Measurements from ENCODE around the gene FAM131B. TPM values are rescaled to one million over a fixed set of nuclear protein-coding genes. Genes with fewer than 3 reads are reported as not detected.

FAM131B gene
- total and polyA plus RNA-seq, 2 of the 13 experiments (the other 11 are each of a cell fraction or from before 2014, with no cell fraction given): 0.07 TPM; not detected in 1

DNA sequence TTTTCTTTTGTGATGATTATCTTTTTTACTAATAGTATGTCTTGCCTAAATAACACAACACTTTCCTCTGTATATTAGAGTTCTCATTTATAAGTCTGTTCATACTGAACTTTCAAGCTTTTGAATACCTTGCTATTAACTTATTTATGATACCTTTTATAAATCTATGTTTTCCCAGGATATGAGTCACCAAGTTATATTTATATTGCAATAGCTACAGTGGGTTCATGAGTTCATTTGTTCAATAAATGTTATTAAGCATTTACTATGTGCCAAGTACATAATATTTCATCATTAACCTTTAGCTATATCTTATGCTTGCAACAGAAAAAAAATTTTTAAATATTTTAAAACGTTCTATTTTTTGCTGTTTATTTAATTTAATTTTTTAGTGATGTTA is 28.3 kb downstream of the FAM131B start:
- no TSS peak for BruUV-seq (replicated peaks)
- Histone ChIP-seq H3K4me3 (replicated peaks in 1 of 3; ENCODE audit: insufficient read depth in 1 of 3, low read depth in 2 of 3, low read length in 3 of 3) (no peak overlapping the region), H3K27ac (ENCODE audit: extremely low read length, insufficient read depth, low read length) (no peak overlapping the region), H3K4me2 (ENCODE audit: low read depth, low read length) (no peak overlapping the region), H2AFZ (ENCODE audit: low read length) (no peak overlapping the region), H3K9ac (ENCODE audit: insufficient read depth, low read depth, low read length) (no peak overlapping the region), H3K79me2 (ENCODE audit: insufficient read depth, low read length) (no peaks in the 10 kb centered on the region), H3K27me3 (ENCODE audit: control insufficient read depth in 1 of 2, insufficient read depth in 2 of 2, low read length in 2 of 2) (no peaks in the 10 kb centered on the region), H3K36me3 (replicated peaks in 1 of 2; ENCODE audit: control insufficient read depth in 1 of 2, insufficient read depth in 2 of 2, low read length in 2 of 2) (no peaks in the 10 kb centered on the region), H4K20me1 (ENCODE audit: insufficient read depth, low read length) (no peaks in the 10 kb centered on the region), H3K9me3 (ENCODE audit: low read length) (no peaks in the 10 kb centered on the region), H3K4me1 (ENCODE audit: insufficient read depth, low read length) (no peaks in the 10 kb centered on the region)
- DNase-seq (ENCODE audit: low spot score) (no peak), ATAC-seq (no peak), FAIRE-seq (no peak)
- intact Hi-C loops (cut with micrococcal nuclease; ENCODE audit: unreplicated experiment): no loop called here
- ChIA-PET CTCF (ENCODE audit: low intra/inter-chr PET ratio, low total read pairs) (no interaction called here), POLR2A (no interaction called here)
- WGBS (ENCODE audit: low lambda C conversion rate): 0% methylated on average over 1 of the region's 1 CpG
- no peak for TF ChIP-seq BHLHE40 (IDR thresholded peaks at IDR 0.05; ENCODE audit: low read length)
- in situ Hi-C loops (cut with HindIII; ENCODE audit: extremely low pct_ligation_motif_present, low pct_unique_long_range_greater_than_20kb): no loop called here

DNA sequence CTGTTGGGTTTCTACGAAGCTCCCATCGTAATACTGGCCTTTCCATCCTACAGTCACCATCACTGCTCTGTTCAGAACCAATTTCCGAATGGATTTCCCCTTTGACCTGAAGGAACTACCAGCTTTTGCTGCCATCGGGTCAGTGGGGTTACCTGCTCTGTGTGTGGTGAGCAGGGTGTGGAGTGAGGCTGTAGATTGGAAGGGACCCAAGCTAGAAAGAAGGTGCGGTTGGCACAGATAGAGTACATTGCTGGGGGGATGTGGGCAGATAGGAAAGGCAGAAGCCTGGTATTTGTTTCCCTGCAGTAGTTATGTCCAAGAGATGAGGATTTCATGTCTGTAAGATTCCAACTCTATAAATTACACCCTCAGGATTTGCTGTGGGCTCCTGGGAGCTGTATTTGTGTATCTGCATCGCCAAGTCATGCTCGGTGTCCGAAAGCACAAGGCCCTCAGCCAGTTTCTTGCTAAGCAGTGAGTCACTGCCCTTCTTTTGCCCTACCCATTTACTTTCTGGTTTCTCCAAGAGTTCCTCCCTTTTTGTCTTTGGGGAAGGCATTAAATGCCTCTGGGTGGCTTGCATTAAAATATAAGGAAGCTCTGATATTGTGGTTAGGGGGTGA is 31.2 kb downstream of the FAM131B start:
- no TSS peak for BruUV-seq (replicated peaks)
- intact Hi-C loops (cut with micrococcal nuclease; ENCODE audit: unreplicated experiment): no loop called here
- CTCF ChIA-PET (ENCODE audit: low intra/inter-chr PET ratio, low total read pairs): no interaction called here
- H3K27me3 ChIP-seq (ENCODE audit: control insufficient read depth in 1 of 2, insufficient read depth in 2 of 2, low read length in 2 of 2): no peaks in the 10 kb centered on the region
- H3K9me3 ChIP-seq (ENCODE audit: low read length): no peaks in the 10 kb centered on the region
- H3K27ac ChIP-seq (ENCODE audit: extremely low read length, insufficient read depth, low read length): no peak overlapping the region
- FAIRE-seq: no peak
- no peak for DNase-seq (ENCODE audit: low spot score)
- H2AFZ ChIP-seq (ENCODE audit: low read length): no peak overlapping the region
- H3K36me3 ChIP-seq (replicated peaks in 1 of 2; ENCODE audit: control insufficient read depth in 1 of 2, insufficient read depth in 2 of 2, low read length in 2 of 2): no peaks in the 10 kb centered on the region
- no peak for TF ChIP-seq ZNF674 (CRISPR knock-in tag; IDR thresholded peaks at IDR 0.05; ENCODE audit: low read depth)
- no peak for TF ChIP-seq ZNF331 (CRISPR knock-in tag; IDR thresholded peaks at IDR 0.05)
- no peak for TF ChIP-seq ZNF451 (CRISPR knock-in tag; IDR thresholded peaks at IDR 0.05)
- no peaks in the 10 kb centered on the region for H3K4me1 ChIP-seq (ENCODE audit: insufficient read depth, low read length)
- no peaks in the 10 kb centered on the region for H3K79me2 ChIP-seq (ENCODE audit: insufficient read depth, low read length)
- H3K4me2 ChIP-seq (ENCODE audit: low read depth, low read length): no peak overlapping the region
- no peak overlapping the region for H3K4me3 ChIP-seq (replicated peaks in 1 of 3; ENCODE audit: insufficient read depth in 1 of 3, low read depth in 2 of 3, low read length in 3 of 3)
- no peaks in the 10 kb centered on the region for H4K20me1 ChIP-seq (ENCODE audit: insufficient read depth, low read length)
- POLR2A ChIA-PET: no interaction called here
- no peak for ATAC-seq
- 66% methylated on average over 8 of the region's 8 CpGs for WGBS (ENCODE audit: low lambda C conversion rate)
- in situ Hi-C loops (cut with HindIII; ENCODE audit: extremely low pct_ligation_motif_present, low pct_unique_long_range_greater_than_20kb): no loop called here
- no peak overlapping the region for H3K9ac ChIP-seq (ENCODE audit: insufficient read depth, low read depth, low read length)

Data from HepG2 (cell line).